HCT116 (cell line): ENCODE results near the gene CTBP2. TPM values are rescaled to one million over a fixed set of nuclear protein-coding genes. Genes with fewer than 3 reads are reported as not detected.

Experiments used
- ATAC-seq: fragments of 200-7000 bp; cut with Tn5 transposase; 2 replicates; pipeline ENCODE4 v1.9.1; 2020; ENCODE audit warnings: mild to moderate bottlenecking, moderate library complexity
- BruUV-seq: library from RNA; stranded (reverse); fragments of 400-500 nt; replicated peaks from 2 replicates; lab custom pipeline; 2021; lab: Mats Ljungman, UMichigan
- CTCF ChIA-PET: fragments of 300-600 bp; sonication (Branson Sonifier 250); formaldehyde crosslinking; loops from one replicate; lab custom pipeline; 2021; ENCODE audit warnings: antibody characterized with exemption; lab: Charles Lee
- POLR2A ChIA-PET: fragments of 300-600, 350-600 bp; sonication (Branson Sonifier 250); formaldehyde crosslinking; loops from one replicate; lab custom pipeline; 2021; ENCODE audit warnings: antibody characterized with exemption; lab: Charles Lee
- RAD21 ChIA-PET, 2 experiments: fragments of 300-600 bp; sonication (Branson Sonifier 250); formaldehyde crosslinking; loops; one replicate each; lab custom pipeline; 2023; ENCODE audit warnings: low total read pairs in 2 of 2; ENCODE audit not compliant: uncharacterized antibody in 2 of 2, unreplicated experiment in 2 of 2, low non-redundant PET in 1 of 2; lab: Charles Lee
- DNase-seq: peaks from one replicate; pipeline ENCODE4 v3.0.0-alpha.2; 2010; ENCODE audit warnings: low read depth, low spot score
- H2AFZ ChIP-seq: fragments of 200-600 bp; shearing (Covaris generic), sonication (generic); 2 replicates; pipeline ENCODE4 v1.6.1; 2017; ENCODE audit warnings: low read depth, mixed run types, mixed read lengths, antibody characterized with exemption, low read length; ENCODE audit not compliant: poor library complexity, severe bottlenecking
- H3K27ac ChIP-seq: 2 replicates; pipeline ENCODE4 v1.5.1; 2012; ENCODE audit warnings: low read depth, low read length
- H3K27me3 ChIP-seq: fragments of 200-600 bp; sonication (generic); 2 replicates; pipeline ENCODE4 v1.6.1; 2016; ENCODE audit warnings: mixed run types, low read length, mixed read lengths; ENCODE audit not compliant: insufficient read depth
- H3K36me3 ChIP-seq, 2 experiments: fragments of 200-500 bp in 1 of 2; fragments of 200-600 bp in 1 of 2; sonication (Bioruptor generic) in 1 of 2; sonication (generic) in 1 of 2; 2 replicates each; pipeline versions ENCODE4 v1.5.1 to v1.6.1; 2014 to 2016; ENCODE audit warnings: low read length in 2 of 2, inconsistent platforms in 1 of 2, mixed read lengths in 1 of 2, mixed run types in 1 of 2; ENCODE audit not compliant: insufficient read depth in 2 of 2, control insufficient read depth in 1 of 2
- H3K4me1 ChIP-seq, 2 experiments: fragments of 200-600 bp in 1 of 2; sonication (generic) in 1 of 2; 2 replicates each; pipeline versions ENCODE4 v1.5.1 to v1.6.1; 2012 to 2017; ENCODE audit warnings: low read length in 2 of 2, inconsistent platforms in 1 of 2, mild to moderate bottlenecking in 1 of 2, mixed read lengths in 1 of 2, mixed run types in 1 of 2, moderate library complexity in 1 of 2; ENCODE audit not compliant: insufficient read depth in 2 of 2, control insufficient read depth in 1 of 2
- H3K4me2 ChIP-seq: fragments of 200-600 bp; sonication (generic); 2 replicates; pipeline ENCODE4 v1.6.1; 2017; ENCODE audit warnings: mixed run types, low read length, mixed read lengths
- H3K4me3 ChIP-seq, 2 experiments: fragments of 200-600 bp in 1 of 2; sonication (generic) in 1 of 2; replicated peaks in 1 of 2; 2 replicates each; pipeline ENCODE4 v1.5.1; 2011 to 2016; ENCODE audit warnings: low read length in 2 of 2, control low read depth in 1 of 2, low read depth in 1 of 2, mild to moderate bottlenecking in 1 of 2, mixed read lengths in 1 of 2, mixed run types in 1 of 2
- H3K79me2 ChIP-seq: fragments of 200-600 bp; sonication (generic); 2 replicates; pipeline ENCODE4 v1.6.1; 2017; ENCODE audit warnings: mild to moderate bottlenecking, mixed run types, low read length, moderate library complexity, mixed read lengths; ENCODE audit not compliant: insufficient read depth
- H3K9ac ChIP-seq: fragments of 200-600 bp; sonication (generic); 2 replicates; pipeline ENCODE4 v1.6.1; 2016; ENCODE audit warnings: low read length, mixed read lengths
- H3K9me2 ChIP-seq: fragments of 200-600 bp; sonication (generic), shearing (Covaris generic); 2 replicates; pipeline ENCODE4 v1.6.1; 2017; ENCODE audit warnings: mixed run types, mild to moderate bottlenecking, moderate library complexity; ENCODE audit not compliant: insufficient read depth
- H3K9me3 ChIP-seq, 2 experiments: fragments of 200-500 bp in 1 of 2; fragments of 200-600 bp in 1 of 2; sonication (Bioruptor generic) in 1 of 2; sonication (generic) in 1 of 2; 2 replicates each; pipeline ENCODE4 v1.6.1; 2014 to 2017; ENCODE audit warnings: low read length in 2 of 2, mixed read lengths in 2 of 2, inconsistent platforms in 1 of 2, low read depth in 1 of 2, mild to moderate bottlenecking in 1 of 2, mixed run types in 1 of 2, moderate library complexity in 1 of 2; ENCODE audit not compliant: control insufficient read depth in 1 of 2, insufficient read depth in 1 of 2
- H4K20me1 ChIP-seq: fragments of 200-600 bp; sonication (generic), shearing (Covaris generic); 2 replicates; pipeline ENCODE4 v1.6.1; 2017; ENCODE audit warnings: mixed run types, mild to moderate bottlenecking, moderate library complexity; ENCODE audit not compliant: insufficient read depth
- ATF3 ChIP-seq: IDR thresholded peaks from 2 replicates; pipeline ENCODE4 v1.6.1; 2012
- CBX3 ChIP-seq: IDR thresholded peaks from 2 replicates; pipeline ENCODE4 v1.6.1; 2012; ENCODE audit warnings: low read depth
- CEBPB ChIP-seq: IDR thresholded peaks from 2 replicates; pipeline ENCODE4 v1.6.1; 2012; ENCODE audit warnings: low read depth
- CTCF ChIP-seq, 3 experiments: fragments of 200-600 bp in 1 of 3; sonication (generic) in 1 of 3; IDR thresholded peaks in 2 of 3; conservative IDR thresholded peaks in 1 of 3; 2 replicates each; pipeline ENCODE4 v1.5.1; 2012 to 2017; ENCODE audit warnings: low read depth in 2 of 3, low read length in 2 of 3, antibody characterized with exemption in 1 of 3, borderline replicate concordance in 1 of 3, control low read depth in 1 of 3, mild to moderate bottlenecking in 1 of 3, mixed read lengths in 1 of 3, mixed run types in 1 of 3, moderate library complexity in 1 of 3; ENCODE audit not compliant: insufficient read depth in 1 of 3
- EZH2 ChIP-seq: fragments of 200-600 bp; sonication (generic); IDR thresholded peaks from 2 replicates; pipeline ENCODE4 v1.6.1; 2017; ENCODE audit warnings: antibody characterized with exemption, mixed run types
- FOSL1 ChIP-seq: IDR thresholded peaks from 2 replicates; pipeline ENCODE4 v1.6.1; 2012; ENCODE audit warnings: low read depth
- RAD21 ChIP-seq: IDR thresholded peaks from 2 replicates; pipeline ENCODE4 v1.6.1; 2012; ENCODE audit warnings: low read depth, mild to moderate bottlenecking
- REST ChIP-seq: IDR thresholded peaks from 2 replicates; pipeline ENCODE4 v1.6.1; 2012; ENCODE audit warnings: low read depth
- SP1 ChIP-seq: IDR thresholded peaks from 2 replicates; pipeline ENCODE4 v1.6.1; 2012; ENCODE audit warnings: low read depth
- SRF ChIP-seq: IDR thresholded peaks from 2 replicates; pipeline ENCODE4 v1.6.1; 2012; ENCODE audit warnings: low read depth
- TCF7L2 ChIP-seq: IDR thresholded peaks from 2 replicates; pipeline ENCODE4 v1.7.0; 2011; ENCODE audit warnings: borderline replicate concordance, inconsistent platforms; ENCODE audit not compliant: insufficient read depth, insufficient read length; ENCODE audit errors: extremely low read depth
- YY1 ChIP-seq: IDR thresholded peaks from 2 replicates; pipeline ENCODE4 v1.6.1; 2011; ENCODE audit warnings: low read length, low read depth, moderate library complexity, mild to moderate bottlenecking; ENCODE audit not compliant: insufficient replicate concordance; ENCODE audit errors: extremely low read depth
- ZBTB33 ChIP-seq: IDR thresholded peaks from 2 replicates; pipeline ENCODE4 v1.6.1; 2011; ENCODE audit warnings: mild to moderate bottlenecking, low read length, moderate library complexity; ENCODE audit not compliant: insufficient replicate concordance; ENCODE audit errors: extremely low read depth
- ZFX ChIP-seq: fragments of 450-650 bp; IDR thresholded peaks from 2 replicates; pipeline ENCODE4 v1.6.1; 2017
- ZNF274 ChIP-seq: fragments of 200-500 bp; sonication (Bioruptor generic); IDR thresholded peaks from 2 replicates; pipeline ENCODE4 v1.6.1; 2014; ENCODE audit warnings: mild to moderate bottlenecking, low read depth, low read length, inconsistent platforms
- intact Hi-C: fragments of 100-400 bp; cut with micrococcal nuclease; formaldehyde crosslinking; loops from 2 replicates; pipeline ENCODE4 v1.10.0; 2022
- total RNA-seq: library from RNA; stranded (reverse); gene quantifications from one replicate; pipeline ENCODE4 v1.2.1, GENCODE V29; 2021; ENCODE audit not compliant: unreplicated experiment

Gene CTBP2
- total RNA-seq, 1 experiment from 2014 or later: 144 TPM

- intact Hi-C loops: no loop called here
- Histone ChIP-seq H3K9me2 (no peaks in the 10 kb centered on the region), H3K4me3 (no peak overlapping the region), H3K36me3 (peaks cover 0 to 10% of the 10 kb centered on the region in 2 experiments; a peak in 1 of 4 replicates), H3K4me1 (peaks cover 4 to 13% of the 10 kb centered on the region in 2 experiments), H3K27me3 (no peaks in the 10 kb centered on the region), H3K79me2 (peaks cover 75% of the 10 kb centered on the region), H3K9ac (no peak overlapping the region), H3K27ac (no peak overlapping the region), H3K4me2 (no peak overlapping the region), H3K9me3 (no peaks in the 10 kb centered on the region), H2AFZ (no peak overlapping the region), H4K20me1 (no peaks in the 10 kb centered on the region)
- ChIA-PET POLR2A (interaction anchor here (0.7 kb wide), 1 partner anchor 55 kb away, joined by 4 read pairs; no protein-coding TSS in a partner anchor), CTCF (interaction anchor here (0.6 kb wide), 1 partner anchor 492 kb away, joined by 3 read pairs; no protein-coding TSS in a partner anchor), RAD21 (no interaction called here)
- no peak for TF ChIP-seq SRF
- TF ChIP-seq TCF7L2: no peak
- no peak for TF ChIP-seq CEBPB
- no peak for TF ChIP-seq RAD21
- TF ChIP-seq EZH2: no peak
- TF ChIP-seq ZNF274: no peak
- no peak for TF ChIP-seq SP1
- TF ChIP-seq REST: no peak
- no peak for TF ChIP-seq CBX3
- no peak for TF ChIP-seq FOSL1
- TF ChIP-seq ZFX: no peak
- TF ChIP-seq CTCF (IDR thresholded peaks at IDR 0.05 in 2 of 3, conservative IDR thresholded peaks at IDR 0.05 in 1 of 3; ENCODE audit: borderline replicate concordance in 1 of 3, insufficient read depth in 1 of 3, low read depth in 2 of 3, low read length in 2 of 3): no peak
- TF ChIP-seq YY1: no peak
- TF ChIP-seq ZBTB33: no peak
- no peak for TF ChIP-seq ATF3
- DNase-seq: no peak
- ATAC-seq: no peak
- no TSS peak for BruUV-seq
Measured at GRCh38 chr10:125029584-125030242, 130.7 kb downstream of the CTBP2 start.
